Measurements from ENCODE around the gene TRIP6. TPM values are rescaled to one million over a fixed set of nuclear protein-coding genes. Genes with fewer than 3 reads are reported as not detected.
A peak's percentile ranks its signal among the peaks of the same experiment; 100 is the strongest.

Gene TRIP6
- total RNA-seq: 10 to 100 TPM; 71.9 to 94.3 (median 89.5) TPM

GRCh38 chr7:100867040-100867775, at the start of gene TRIP6:
TSS of gene TRIP6 (plus strand) at chr7:100867387. CDS start at chr7:100867498, 111 bp downstream.
- ATAC-seq: peak; percentile 66
- H3K36me3 ChIP-seq: peaks cover 0 to 46% of the 10 kb centered on the region in 2 donors
- 8% methylated on average over 8 of the region's 42 CpGs; no CpG with 5 or more reads in 1 of the 2 donors for WGBS, 2 donors (ENCODE audit: low coverage in 1 of 2)
- H3K27ac ChIP-seq: peak within 1 kb of the TSS; percentile 93 to 100 (median 99)
- peaks cover 0 to 64% (median 19%) of the 10 kb centered on the region in 3 donors for H3K4me1 ChIP-seq
- H3K27me3 ChIP-seq: no peaks in the 10 kb centered on the region
- TF ChIP-seq POLR2A (IDR thresholded peaks at IDR 0.05): peak in 1 of 2 donors; percentile 37
- peak; percentile 72 for TF ChIP-seq POLR2AphosphoS5 (IDR thresholded peaks at IDR 0.05)
- no peak for TF ChIP-seq CTCF (IDR thresholded peaks at IDR 0.05)
- no peak for TF ChIP-seq EP300 (IDR thresholded peaks at IDR 0.05)
- peak within 1 kb of the TSS; percentile 66 to 93 for H3K4me3 ChIP-seq
- H3K9me3 ChIP-seq: no peaks in the 10 kb centered on the region

GRCh38 chr7:100818366-100818765, 48.8 kb upstream of the TRIP6 start:
- H3K36me3 ChIP-seq: peaks cover 0 to 98% of the 10 kb centered on the region in 2 donors
- ATAC-seq: no peak

GRCh38 chr7:100818825-100819224, 48.4 kb upstream of the TRIP6 start:
- Histone ChIP-seq H3K4me3 (no peak overlapping the region), H3K27ac (no peak overlapping the region), H3K36me3 (peaks cover 0 to 98% of the 10 kb centered on the region in 2 donors)

More at GRCh38 chr7:100818366-100818765, 48.8 kb upstream of the TRIP6 start:
- H3K4me3 ChIP-seq: no peak overlapping the region
- no peaks in the 10 kb centered on the region for H3K9me3 ChIP-seq
- TF ChIP-seq POLR2A (IDR thresholded peaks at IDR 0.05) (no peak), CTCF (IDR thresholded peaks at IDR 0.05) (no peak), POLR2AphosphoS5 (IDR thresholded peaks at IDR 0.05) (no peak), EP300 (IDR thresholded peaks at IDR 0.05) (no peak)
- H3K27ac ChIP-seq: no peak overlapping the region
- peaks cover 0 to under 1% (median 0%) of the 10 kb centered on the region in 3 donors for H3K4me1 ChIP-seq
- WGBS, 2 donors (ENCODE audit: low coverage in 1 of 2): 93 to 96% methylated on average over 3 of the region's 9 CpGs
- H3K27me3 ChIP-seq: no peaks in the 10 kb centered on the region

GRCh38 chr7:100819586-100819985, 47.6 kb upstream of the TRIP6 start:
- WGBS, 2 donors (ENCODE audit: low coverage in 1 of 2): 83 to 87% methylated on average over 3 to 4 of the region's 23 CpGs
- Histone ChIP-seq H3K9me3 (no peaks in the 10 kb centered on the region), H3K27ac (no peak overlapping the region), H3K27me3 (no peaks in the 10 kb centered on the region), H3K36me3 (peaks cover 0 to 94% of the 10 kb centered on the region in 2 donors), H3K4me1 (peaks cover 0 to 13% (median 0%) of the 10 kb centered on the region in 3 donors), H3K4me3 (no peak overlapping the region)
- TF ChIP-seq POLR2A (IDR thresholded peaks at IDR 0.05) (no peak), POLR2AphosphoS5 (IDR thresholded peaks at IDR 0.05) (no peak), EP300 (IDR thresholded peaks at IDR 0.05) (no peak), CTCF (IDR thresholded peaks at IDR 0.05) (no peak)
- no peak for ATAC-seq

More at GRCh38 chr7:100818825-100819224, 48.4 kb upstream of the TRIP6 start:
- Histone ChIP-seq H3K4me1 (peaks cover 0 to 5% (median 0%) of the 10 kb centered on the region in 3 donors), H3K9me3 (no peaks in the 10 kb centered on the region), H3K27me3 (no peaks in the 10 kb centered on the region)
- WGBS, 2 donors (ENCODE audit: low coverage in 1 of 2): 63 to 81% methylated on average over 4 to 6 of the region's 6 CpGs
- no peak for ATAC-seq
- TF ChIP-seq CTCF (IDR thresholded peaks at IDR 0.05) (no peak), EP300 (IDR thresholded peaks at IDR 0.05) (no peak), POLR2AphosphoS5 (IDR thresholded peaks at IDR 0.05) (no peak), POLR2A (IDR thresholded peaks at IDR 0.05) (no peak)
